Endothelial cell of hepatic sinusoid (primary cell): ENCODE measurements around the gene INSM1.

ENCODE experiments used
- in situ Hi-C: cut with HindIII; loops from 2 replicates; pipeline ENCODE4 v1.10.0; 2017; ENCODE audit warnings: low sequenced_read_pairs

The INSM1 gene

DNA sequence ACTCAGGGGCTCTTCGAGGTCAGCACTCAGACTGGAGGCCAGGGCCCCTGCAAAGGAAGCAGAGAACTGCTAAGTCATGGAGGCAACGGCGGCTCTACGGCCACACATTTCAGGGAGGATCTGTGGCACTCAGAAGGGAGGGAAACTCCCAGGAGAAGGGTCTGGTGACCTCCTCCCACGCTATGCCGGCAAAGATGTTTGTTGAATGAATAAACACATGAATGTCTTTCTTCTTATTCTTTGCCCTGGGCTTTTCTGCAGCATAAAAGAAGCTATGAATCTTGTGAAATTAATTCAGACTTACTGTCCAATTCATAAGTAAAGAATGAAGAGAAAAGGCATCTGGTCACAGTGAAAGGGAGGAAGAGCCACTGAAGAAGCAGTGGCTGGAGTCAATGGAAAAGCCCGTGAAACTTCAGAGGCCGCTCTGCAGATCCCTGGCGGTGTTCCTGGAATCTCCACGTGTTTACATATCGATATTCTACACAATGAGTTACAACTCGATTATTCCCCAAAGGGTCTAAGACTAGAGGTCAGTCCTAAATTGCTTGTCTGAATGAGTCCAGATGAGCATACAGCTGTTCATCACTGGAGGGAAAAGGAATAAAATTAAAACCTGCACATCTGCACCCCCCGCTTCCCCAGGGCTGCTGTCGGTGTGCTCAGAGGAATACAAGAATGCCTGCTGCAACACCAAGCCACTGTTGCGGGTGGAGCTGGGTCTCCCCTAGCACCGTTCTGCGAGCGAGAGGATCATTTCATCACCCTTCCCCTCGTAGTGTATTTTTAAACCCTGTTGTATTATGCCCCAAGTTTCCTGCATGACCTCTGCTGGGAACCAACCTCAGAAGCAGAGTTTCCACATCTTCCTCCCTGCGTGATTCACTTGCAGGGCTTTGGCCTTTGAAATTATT lies 25.6 kb downstream of the INSM1 start:
- in situ Hi-C loops: no loop called here

DNA sequence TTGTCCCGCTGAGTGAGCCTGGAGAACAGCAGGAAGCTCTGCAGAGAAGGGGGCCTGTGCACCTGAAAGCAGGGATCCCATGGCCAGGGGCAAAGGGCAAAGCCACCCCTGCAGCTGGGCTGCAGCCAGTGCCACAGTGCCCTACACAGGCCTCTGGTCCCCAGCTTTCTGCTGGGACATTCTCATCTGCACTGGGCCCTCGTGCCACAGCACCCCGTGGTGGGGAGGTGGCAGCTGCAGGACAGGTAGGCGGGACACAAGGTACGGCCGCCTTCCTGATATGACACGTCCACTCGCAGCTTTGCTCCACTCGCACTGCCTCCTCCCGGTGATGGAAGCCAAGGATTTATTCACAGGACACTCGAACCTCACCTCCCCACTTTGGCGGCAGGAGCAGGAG lies 27.2 kb downstream of the INSM1 start:
- in situ Hi-C loops: no loop called here

DNA sequence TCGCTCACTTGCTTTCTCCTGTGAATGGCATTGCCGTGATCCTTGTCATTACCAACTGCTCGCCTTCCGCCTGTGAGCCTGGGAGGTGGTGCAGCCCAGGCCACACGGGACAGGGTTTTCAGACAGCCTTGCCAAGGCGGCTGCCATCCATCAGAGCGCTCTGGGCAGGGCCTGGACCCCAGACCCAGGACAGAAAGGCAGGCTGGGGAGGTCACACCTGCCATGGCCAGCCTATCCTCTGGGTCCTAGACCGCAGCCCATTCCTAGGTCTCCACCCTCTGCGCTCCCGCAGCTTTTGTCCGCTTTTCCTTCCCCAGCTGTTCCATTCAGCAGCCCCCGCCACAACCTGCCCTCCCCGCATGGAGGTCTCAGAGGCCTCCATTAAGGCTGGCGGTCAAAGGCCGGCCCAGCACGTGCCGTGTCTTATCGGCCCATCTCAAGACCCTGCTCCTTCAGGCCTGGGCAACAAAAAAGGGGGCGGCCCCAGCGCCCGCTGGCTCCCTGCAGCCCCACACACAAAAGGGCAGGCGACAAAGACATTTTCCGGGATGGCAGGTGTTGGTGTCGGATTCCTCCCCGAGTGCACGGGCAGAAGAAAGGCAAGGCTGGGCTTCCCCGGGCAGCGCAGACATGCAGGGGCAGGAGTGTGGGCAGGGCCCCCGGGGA lies 28.1 kb downstream of the INSM1 start:
- in situ Hi-C loops: no loop called here

DNA sequence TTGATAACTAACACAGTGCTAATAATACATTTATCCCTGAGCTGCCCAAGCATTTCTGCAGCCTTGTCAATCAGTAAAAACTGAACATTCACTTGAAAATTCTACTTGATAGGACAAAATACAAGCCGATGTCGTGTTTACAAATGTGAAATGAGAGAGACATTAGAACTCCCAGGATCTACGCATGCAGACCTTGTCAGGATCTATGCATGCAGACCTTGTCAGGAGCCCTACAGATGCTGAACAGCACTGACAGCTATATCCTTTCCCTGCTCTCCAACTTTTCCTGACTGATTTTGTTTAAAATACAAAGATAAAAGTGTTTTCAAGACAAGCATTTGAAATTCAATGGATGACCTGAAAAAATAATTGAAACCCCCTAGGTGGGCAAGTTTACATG lies 28.9 kb downstream of the INSM1 start:
- in situ Hi-C loops: no loop called here

DNA sequence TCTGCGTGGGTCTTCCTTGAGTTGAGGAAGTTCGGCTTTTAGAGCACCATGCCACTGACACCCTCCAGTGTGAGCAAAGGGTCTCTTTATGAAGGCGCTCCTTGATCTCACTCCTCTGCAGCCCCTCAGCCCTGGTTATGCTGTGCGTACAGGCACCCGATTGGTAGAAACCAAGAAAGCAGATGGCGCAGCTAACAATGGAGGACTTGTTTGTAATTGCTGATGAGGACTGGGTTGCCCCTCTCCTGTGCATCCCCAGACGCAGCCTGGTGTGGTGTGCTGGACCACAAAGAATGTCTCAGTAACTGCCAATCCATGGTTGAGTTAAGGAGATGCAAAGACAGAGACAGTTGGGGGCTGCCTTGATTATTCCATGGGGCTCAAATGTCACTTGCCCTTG lies 30.2 kb downstream of the INSM1 start:
- in situ Hi-C loops: no loop called here

DNA sequence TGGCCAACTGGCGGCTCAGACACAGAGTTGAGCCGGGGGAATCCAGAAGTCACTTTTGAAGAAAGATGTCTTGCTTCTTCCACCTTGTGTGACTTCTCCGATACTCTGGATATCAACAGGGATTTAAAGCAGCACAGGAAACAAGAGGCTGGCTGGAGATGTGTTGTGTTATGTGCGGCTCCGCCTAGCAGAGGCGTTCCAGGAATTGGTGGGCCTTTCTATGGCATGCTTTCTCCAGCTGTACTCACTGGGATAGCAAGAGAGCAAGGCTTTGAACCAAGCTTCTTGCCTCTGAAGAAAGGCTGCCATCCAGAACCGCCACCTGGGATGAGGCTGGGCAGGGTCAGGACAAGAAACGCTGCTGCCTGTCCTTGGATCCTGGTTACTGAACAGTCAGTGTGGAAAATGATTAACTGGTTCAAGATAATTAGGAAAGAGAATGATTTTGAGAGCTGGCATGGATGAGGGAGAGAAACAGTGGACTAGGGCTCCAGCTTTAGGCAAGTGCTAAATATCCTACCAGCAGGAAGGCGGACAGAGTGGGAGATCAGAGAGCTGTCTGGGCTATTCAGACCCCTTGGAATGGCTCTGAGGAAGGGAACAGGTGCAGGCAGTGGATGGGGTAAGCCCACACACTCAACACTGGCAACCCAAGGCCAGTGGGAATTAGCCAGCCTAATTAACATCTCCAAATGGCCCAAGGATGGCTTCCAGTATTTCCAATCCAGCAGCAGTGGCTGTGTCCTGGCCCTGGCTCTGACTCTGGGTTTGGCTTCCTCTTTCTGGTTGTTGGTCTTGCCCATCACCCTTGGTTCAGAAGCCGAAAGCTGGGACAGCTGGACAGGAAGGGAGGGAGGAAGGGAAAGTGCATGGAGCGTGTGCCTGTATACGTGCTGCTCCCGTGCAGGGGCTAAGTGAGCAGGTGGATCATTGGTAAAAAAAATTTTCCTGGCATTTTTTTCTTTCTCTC lies 31.9 kb downstream of the INSM1 start:
- in situ Hi-C loops: no loop called here

DNA sequence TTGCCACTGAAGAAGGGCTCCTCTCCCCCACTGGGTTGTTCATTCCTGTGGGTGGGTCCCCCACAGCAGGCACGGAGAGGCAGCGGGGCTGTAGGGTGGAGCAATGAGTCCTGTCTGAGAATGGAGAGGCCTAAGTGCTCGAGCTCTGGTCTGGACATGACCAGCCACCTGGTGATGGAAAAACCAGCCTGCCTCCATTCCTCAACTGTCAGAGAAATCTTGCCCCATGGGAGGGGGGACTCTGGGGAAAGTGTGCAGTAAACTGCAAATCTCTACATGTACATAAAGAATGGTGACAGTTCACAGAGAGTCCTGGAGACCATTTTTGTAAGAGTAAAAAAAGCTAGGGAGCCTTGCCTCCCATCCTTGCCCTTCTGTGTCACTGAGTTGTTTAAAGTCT lies 34.1 kb downstream of the INSM1 start:
- in situ Hi-C loops: no loop called here

DNA sequence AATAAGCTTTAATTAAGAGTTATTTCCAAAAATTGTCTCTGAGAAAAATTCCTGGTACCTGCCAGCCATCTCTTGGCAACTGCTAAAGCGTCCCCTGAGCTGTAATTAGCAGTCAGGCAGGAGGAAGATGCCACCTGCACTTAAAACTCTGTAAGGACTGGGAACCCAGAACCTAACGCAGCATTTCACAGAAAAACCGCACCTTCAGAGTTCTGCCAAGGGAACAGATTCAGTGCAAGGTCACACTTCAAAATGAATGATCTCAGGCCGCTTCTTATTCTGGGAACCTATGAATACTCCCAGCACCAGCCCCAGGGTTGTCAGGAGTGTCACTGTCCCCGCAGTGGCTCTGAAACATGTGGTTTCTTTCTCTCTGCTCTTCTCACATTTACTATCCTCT lies 36.7 kb downstream of the INSM1 start:
- in situ Hi-C loops: loop anchor here (5.0 kb wide), 1 partner anchor 32 kb away; no protein-coding TSS in a partner anchor

DNA sequence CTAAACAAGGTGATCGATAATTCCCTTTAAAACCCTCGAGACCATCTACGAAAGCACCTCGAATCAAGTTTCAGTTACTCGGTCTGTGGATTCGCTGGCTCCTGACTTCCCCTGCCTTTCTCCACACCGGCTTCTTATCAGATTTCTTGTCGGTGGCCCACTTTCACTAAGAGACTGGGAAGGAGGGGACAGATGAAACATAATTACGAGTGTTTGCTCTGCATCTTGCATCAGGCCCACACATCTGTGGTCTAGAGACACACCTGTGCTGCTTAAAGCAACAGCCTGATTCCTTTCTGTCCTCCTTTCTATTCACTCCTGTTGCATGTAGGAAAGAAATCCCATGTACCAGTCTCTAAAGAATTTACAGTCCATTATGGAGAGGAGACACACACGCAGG lies 37.7 kb downstream of the INSM1 start:
- in situ Hi-C loops: loop anchor here (5.0 kb wide), 1 partner anchor 33 kb away; no protein-coding TSS in a partner anchor

DNA sequence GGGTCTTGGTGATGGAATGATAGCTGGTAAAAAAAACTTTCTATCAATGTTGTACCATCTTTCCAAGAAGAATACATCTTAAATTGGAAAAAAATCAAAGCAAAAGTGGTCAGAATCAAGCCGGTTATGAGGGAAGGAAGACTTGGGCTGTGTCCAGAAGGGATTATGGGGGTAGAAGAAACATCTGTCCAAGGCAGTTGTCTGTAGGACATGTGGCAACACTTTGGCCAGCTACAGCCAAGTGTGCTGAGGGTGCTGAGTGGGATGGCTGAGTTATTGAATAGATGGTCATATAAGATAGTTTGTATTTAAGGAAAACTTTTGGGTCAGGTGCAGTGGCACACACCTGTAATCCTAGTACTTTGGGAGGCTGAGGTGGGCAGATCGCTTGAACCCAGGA lies 38.4 kb downstream of the INSM1 start:
- in situ Hi-C loops: loop anchor here (5.0 kb wide), 1 partner anchor 34 kb away; no protein-coding TSS in a partner anchor

DNA sequence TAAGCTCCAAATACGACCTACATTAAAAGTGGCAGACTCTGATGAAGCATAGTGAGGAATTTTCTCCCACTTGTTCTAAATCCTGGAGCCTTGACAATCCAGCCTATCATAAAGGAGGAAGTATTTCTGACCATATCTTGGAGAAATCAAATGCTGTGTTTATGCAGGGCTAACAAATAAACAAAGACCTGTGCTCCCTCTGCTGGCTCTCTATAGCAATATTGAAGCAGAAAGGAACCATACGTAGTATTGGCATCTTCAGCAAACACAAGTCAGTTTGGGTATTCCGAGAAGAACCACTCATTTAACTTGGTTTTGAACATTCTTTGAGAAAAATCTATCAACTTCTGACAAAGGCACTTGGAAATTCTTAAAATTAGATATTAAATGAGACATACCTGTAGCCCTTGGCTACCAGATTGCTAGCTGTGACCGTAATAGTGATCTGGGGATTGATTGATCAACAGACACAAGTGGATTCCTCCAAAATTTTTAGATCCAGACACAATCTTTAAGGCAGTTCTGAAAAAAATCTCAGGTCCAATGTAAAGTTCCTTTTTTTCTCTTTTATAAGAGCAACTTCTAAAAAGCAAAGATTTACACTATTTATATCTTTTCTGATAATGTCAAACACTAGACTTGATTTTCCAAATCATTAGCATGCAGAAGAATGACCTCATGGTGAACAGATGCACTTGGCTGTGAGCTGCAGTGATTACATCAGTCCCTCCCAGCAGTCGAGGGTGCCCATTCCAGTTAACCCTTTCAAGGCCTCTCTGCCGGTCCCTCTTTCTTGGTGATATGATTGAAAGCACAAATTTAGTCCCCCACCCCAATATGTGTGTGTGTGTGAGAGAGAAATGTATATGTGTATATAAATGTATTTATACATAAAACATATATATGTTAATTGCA lies 40.2 kb downstream of the INSM1 start:
- in situ Hi-C loops: loop anchor here (5.0 kb wide), 1 partner anchor 36 kb away; no protein-coding TSS in a partner anchor

DNA sequence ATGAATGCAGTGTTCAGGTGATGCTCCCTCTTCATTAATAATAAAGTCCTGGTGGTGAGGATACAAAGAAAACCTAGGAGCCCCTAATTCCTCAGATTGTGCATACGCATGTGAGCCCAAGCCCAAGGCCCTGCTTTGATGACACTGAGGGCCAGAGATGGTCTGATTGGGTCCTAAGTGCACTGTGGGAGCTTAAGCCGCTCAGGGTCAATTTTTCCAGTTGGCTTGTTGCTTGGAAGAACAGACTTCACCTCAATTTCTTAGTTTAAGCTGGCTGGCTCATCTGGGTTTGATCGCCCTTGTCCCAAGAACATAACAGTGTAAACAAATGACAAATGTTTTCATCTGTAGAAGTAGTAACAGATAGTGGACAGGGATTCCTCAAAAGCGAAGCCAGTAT lies 41.4 kb downstream of the INSM1 start:
- in situ Hi-C loops: loop anchor here (5.0 kb wide), 1 partner anchor 37 kb away; no protein-coding TSS in a partner anchor

DNA sequence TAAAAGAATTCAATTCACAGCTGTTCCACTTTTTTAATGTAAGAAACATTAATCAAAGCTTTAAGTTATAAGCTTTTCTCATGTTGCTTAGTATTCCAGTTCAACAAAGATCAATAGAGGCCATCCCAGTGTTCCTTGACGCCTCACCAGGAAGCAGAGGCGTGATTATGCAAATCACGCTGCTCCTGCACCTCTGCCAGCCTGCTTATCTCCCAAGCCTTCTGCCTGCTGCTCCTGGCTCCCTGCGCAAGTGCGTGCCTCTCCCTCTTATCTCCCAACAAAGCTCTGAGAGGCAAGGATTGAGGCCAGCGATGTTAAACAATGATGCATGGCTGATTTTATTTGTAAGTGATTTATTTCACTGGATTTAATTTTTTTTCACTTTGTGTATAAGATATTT lies 42.8 kb downstream of the INSM1 start:
- in situ Hi-C loops: loop anchor here (5.0 kb wide), 1 partner anchor 57 kb away; no protein-coding TSS in a partner anchor

DNA sequence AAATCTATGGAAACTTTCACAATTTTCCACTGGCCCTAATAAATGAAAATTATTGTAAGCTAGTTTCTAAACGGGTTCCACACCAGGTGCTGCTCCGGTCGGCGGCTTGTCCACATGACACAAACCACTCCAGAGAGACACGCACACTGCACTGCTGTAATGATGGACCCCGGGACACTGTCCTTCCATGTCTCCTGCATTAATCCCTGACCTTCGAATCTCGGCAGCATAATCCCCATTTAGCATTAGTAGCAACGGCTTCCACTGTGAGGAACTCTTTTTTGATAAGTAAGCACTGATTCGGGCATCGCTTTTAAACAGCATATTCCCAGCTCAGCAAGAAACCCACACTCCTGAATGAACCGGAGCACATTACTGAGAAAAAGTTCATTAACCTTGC lies 43.5 kb downstream of the INSM1 start:
- in situ Hi-C loops: loop anchor here (5.0 kb wide), 1 partner anchor 56 kb away; no protein-coding TSS in a partner anchor

DNA sequence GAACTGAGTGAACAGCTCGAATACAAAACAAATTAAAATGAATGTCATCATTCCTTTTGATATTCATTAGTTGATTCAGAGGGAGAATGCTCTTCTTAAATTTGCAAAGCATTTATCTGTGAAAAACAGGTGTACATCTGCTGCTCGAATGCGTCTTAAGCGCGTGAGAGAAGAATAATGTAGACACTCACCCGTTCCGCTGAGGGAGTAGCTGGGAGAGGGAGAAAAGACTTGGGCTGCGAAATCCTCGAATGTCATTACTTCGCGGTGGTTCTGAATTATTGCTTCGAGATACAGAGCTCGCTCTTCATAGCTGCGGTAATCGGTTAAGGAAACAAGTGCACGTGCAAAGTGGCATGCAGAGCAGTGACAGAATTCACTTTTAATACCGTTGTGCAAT lies 43.9 kb downstream of the INSM1 start:
- in situ Hi-C loops: loop anchor here (5.0 kb wide), 1 partner anchor 55 kb away; no protein-coding TSS in a partner anchor

DNA sequence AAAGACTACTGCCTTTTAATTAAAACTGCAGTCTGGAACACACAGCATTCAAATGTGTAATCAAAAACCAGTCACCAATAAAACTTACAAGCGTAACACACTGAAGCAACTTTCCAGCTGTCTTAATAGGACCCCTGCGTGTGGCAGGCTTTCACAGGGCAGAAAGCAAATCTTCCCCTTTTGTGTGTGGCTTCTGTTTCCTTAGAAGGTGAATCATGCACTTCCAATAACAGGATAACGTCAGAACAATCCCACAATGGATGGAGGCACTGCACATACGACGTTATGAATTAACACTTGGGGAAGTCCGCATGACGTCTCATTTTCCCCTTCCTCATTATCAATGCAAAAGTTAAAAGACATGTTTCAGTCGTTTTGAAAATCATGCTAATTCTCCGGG lies 44.8 kb downstream of the INSM1 start:
- in situ Hi-C loops: loop anchor here (5.0 kb wide), 1 partner anchor 55 kb away; no protein-coding TSS in a partner anchor

DNA sequence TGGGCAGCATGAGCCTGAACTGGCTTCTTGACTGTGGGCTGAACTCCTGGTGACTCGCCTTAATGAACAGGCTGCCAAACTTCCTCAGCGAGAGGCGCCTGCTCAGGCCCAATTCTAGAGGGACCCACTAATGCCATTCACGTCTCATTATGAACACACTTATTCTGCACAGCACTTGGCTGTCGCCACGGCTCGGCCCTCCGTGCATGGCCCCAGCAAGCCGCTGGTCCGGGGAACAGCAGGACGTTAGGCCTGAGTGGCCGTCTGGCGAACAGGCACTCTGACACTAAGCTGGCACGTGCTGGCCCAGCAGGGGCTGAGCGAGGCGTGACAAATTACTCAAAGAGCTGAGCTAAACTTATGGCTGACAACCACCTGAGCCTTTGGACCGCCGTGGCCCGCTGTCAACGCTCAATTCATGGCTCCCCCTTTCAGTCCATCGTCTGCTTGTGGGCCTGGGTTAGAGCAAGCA lies 45.9 kb downstream of the INSM1 start:
- in situ Hi-C loops: loop anchor here (5.0 kb wide), 1 partner anchor 53 kb away; no protein-coding TSS in a partner anchor

DNA sequence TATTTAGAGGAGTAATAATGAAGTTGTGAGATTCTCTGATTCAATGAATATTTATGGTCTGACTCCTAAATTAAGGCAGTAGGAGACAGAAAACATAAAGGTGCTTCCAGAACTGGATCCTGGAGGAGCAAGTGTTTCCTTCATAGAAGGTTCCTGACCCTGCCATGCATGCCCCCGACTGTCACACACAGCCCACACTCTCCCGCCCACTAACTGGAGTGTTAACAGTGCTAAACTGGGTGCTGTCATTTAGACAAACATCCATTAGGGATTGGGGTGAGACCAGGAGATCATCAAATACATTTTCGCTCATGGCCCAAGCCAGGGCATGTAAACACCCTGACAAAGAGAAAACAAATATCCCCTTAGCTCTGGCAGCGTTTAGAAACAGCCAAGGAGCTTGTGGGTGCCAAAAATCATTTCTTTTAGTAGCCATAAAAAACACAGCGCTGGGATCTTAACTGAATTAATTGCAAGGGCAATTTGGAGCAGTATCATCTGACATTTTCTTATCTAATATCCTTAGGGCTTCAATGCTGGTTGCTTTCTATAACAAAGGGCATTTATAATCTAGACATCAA lies 46.8 kb downstream of the INSM1 start:
- in situ Hi-C loops: loop anchor here (5.0 kb wide), 1 partner anchor 53 kb away; no protein-coding TSS in a partner anchor

DNA sequence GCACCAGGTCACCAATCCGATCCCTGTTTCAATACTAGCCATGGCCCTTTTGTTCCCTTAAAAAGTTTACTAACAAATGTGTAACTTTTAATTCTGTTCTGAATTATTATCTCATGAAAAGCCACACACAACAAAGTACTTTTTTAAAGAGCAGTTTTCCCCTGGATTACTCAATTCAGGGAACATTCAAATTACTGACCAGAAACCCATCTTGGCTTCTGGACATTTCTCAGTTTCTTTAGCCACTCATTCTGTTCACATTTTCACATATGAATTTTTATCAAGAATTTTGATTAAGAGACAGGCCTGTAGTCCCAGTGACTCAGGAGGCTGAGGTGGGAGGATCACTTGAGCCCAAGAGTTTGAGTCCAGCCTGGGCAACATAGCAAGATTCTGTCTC lies 47.4 kb downstream of the INSM1 start:
- in situ Hi-C loops: no loop called here
